GM12891 (cell line): ENCODE data around the gene SNPH.

Experiments
- PAX5 ChIP-seq: IDR thresholded peaks from 2 replicates; pipeline ENCODE4 v1.6.1; 2011; ENCODE audit warnings: low read length, moderate library complexity, mild to moderate bottlenecking; ENCODE audit not compliant: insufficient read depth, severe bottlenecking
- POLR2A ChIP-seq: IDR thresholded peaks from 2 replicates; pipeline ENCODE4 v1.6.1; 2011; ENCODE audit warnings: low read depth, low read length, control low read depth
- TAF1 ChIP-seq: IDR thresholded peaks from 2 replicates; pipeline ENCODE4 v1.6.1; 2011; ENCODE audit warnings: low read depth, low read length, control low read depth

- TF ChIP-seq POLR2A (no peak), TAF1 (no peak), PAX5 (no peak)
Observed at GRCh38 chr20:1309439-1309847, 43.3 kb downstream of the SNPH start.
